HepG2 (cell line): ENCODE data around the gene TMEM209. TPM values are rescaled to one million over a fixed set of nuclear protein-coding genes. Genes with fewer than 3 reads are reported as not detected.

Experiments
- ATAC-seq: fragments of 200-7000 bp; cut with Tn5 transposase; 3 replicates; pipeline ENCODE4 v1.9.1; 2020; ENCODE audit warnings: mild to moderate bottlenecking, moderate library complexity
- BruUV-seq: library from RNA; stranded (reverse); fragments of 400-500 nt; replicated peaks from 2 replicates; lab custom pipeline; 2021; lab: Mats Ljungman, UMichigan
- CTCF ChIA-PET: fragments of 300-600 bp; formaldehyde crosslinking; extraction: SDS; loops from one replicate; lab custom pipeline; 2021; ENCODE audit warnings: low total read pairs, inconsistent platforms, low intra/inter-chr PET ratio; lab: Yijun Ruan, JAX
- POLR2A ChIA-PET: fragments of 350-600 bp; sonication (Branson Sonifier 250); formaldehyde crosslinking; loops from one replicate; lab custom pipeline; 2020; ENCODE audit warnings: antibody characterized with exemption, inconsistent platforms; lab: Yijun Ruan, JAX
- DNase-seq: peaks from one replicate; pipeline ENCODE4 v3.0.0-alpha.2; 2015; ENCODE audit warnings: low spot score
- FAIRE-seq: peaks from 3 replicates; lab custom pipeline; 2011; peaks lifted over from hg19 to GRCh38; lab: Jason Lieb, UNC
- H2AFZ ChIP-seq: one replicate; pipeline ENCODE4 v1.6.1; 2011; ENCODE audit warnings: low read length, inconsistent platforms
- H3K27ac ChIP-seq: fragments of 300-600 bp; 3 replicates; pipeline ENCODE4 v1.8.0; 2011; ENCODE audit warnings: mixed run types, mild to moderate bottlenecking, mixed read lengths, low read length, inconsistent platforms; ENCODE audit not compliant: insufficient read depth; ENCODE audit errors: extremely low read length
- H3K27me3 ChIP-seq, 2 experiments: fragments of 200-600 bp in 1 of 2; 2 replicates in 1 of 2; 3 replicates in 1 of 2; pipeline versions ENCODE4 v1.6.0 to v1.8.0; 2011; ENCODE audit warnings: low read length in 2 of 2, mild to moderate bottlenecking in 2 of 2, moderate library complexity in 2 of 2, inconsistent platforms in 1 of 2; ENCODE audit not compliant: insufficient read depth in 2 of 2, control insufficient read depth in 1 of 2
- H3K36me3 ChIP-seq, 2 experiments: fragments of 200-600 bp in 1 of 2; replicated peaks in 1 of 2; 2 replicates in 1 of 2; 3 replicates in 1 of 2; pipeline versions ENCODE4 v1.5.1 to v1.8.0; 2011; ENCODE audit warnings: low read length in 2 of 2, inconsistent platforms in 1 of 2; ENCODE audit not compliant: insufficient read depth in 2 of 2, control insufficient read depth in 1 of 2
- H3K4me1 ChIP-seq: 2 replicates; pipeline ENCODE4 v1.5.1; 2012; ENCODE audit warnings: low read length, inconsistent platforms; ENCODE audit not compliant: insufficient read depth
- H3K4me2 ChIP-seq: 2 replicates; pipeline ENCODE4 v1.6.0; 2011; ENCODE audit warnings: low read depth, low read length, inconsistent platforms
- H3K4me3 ChIP-seq, 3 experiments: fragments of 200-600 bp in 1 of 3; sonication (generic), shearing (Covaris generic) in 1 of 3; replicated peaks in 1 of 3; 2 replicates each; pipeline ENCODE4 v1.5.1; 2011 to 2016; ENCODE audit warnings: low read length in 3 of 3, inconsistent platforms in 2 of 3, low read depth in 2 of 3, mild to moderate bottlenecking in 2 of 3, control low read depth in 1 of 3, mixed read lengths in 1 of 3; ENCODE audit not compliant: insufficient read depth in 1 of 3
- H3K79me2 ChIP-seq: one replicate; pipeline ENCODE4 v1.6.1; 2011; ENCODE audit warnings: low read length, inconsistent platforms; ENCODE audit not compliant: insufficient read depth
- H3K9ac ChIP-seq: 2 replicates; pipeline ENCODE4 v1.6.0; 2011; ENCODE audit warnings: mild to moderate bottlenecking, low read depth, low read length, inconsistent platforms; ENCODE audit not compliant: insufficient read depth
- H3K9me3 ChIP-seq: 2 replicates; pipeline ENCODE4 v1.5.1; 2012; ENCODE audit warnings: mild to moderate bottlenecking, low read length
- H4K20me1 ChIP-seq: 2 replicates; pipeline ENCODE4 v1.6.0; 2011; ENCODE audit warnings: inconsistent platforms, mild to moderate bottlenecking, low read length, moderate library complexity; ENCODE audit not compliant: insufficient read depth
- ATF7-NPFF ChIP-seq: sonication (generic); formaldehyde crosslinking; IDR thresholded peaks from 2 replicates; pipeline ENCODE4 v1.8.1; 2023; ENCODE audit warnings: mild to moderate bottlenecking, low read depth, missing genetic modification reagents, moderate library complexity
- HOXA5 ChIP-seq: sonication (generic); formaldehyde crosslinking; IDR thresholded peaks from 2 replicates; pipeline ENCODE4 v1.4.0; 2020; ENCODE audit warnings: missing genetic modification reagents
- MEF2D ChIP-seq: sonication (generic); formaldehyde crosslinking; IDR thresholded peaks from 2 replicates; pipeline ENCODE4 v1.5.1; 2020; ENCODE audit warnings: mild to moderate bottlenecking, missing genetic modification reagents
- PHF21A ChIP-seq: sonication (generic); formaldehyde crosslinking; IDR thresholded peaks from 2 replicates; pipeline ENCODE4 v1.5.0; 2020; ENCODE audit warnings: mild to moderate bottlenecking, missing genetic modification reagents
- POGZ ChIP-seq: sonication (generic); formaldehyde crosslinking; IDR thresholded peaks from 2 replicates; pipeline ENCODE4 v1.4.0; 2020; ENCODE audit warnings: mild to moderate bottlenecking, missing genetic modification reagents
- RCOR2 ChIP-seq: IDR thresholded peaks from 2 replicates; pipeline ENCODE4 v1.6.1; 2016; ENCODE audit warnings: missing biosample characterization, missing genetic modification reagents
- TARDBP ChIP-seq: sonication (generic); formaldehyde crosslinking; IDR thresholded peaks from 2 replicates; pipeline ENCODE4 v1.8.0; 2022; ENCODE audit warnings: mild to moderate bottlenecking, missing genetic modification reagents
- U2AF1 ChIP-seq: fragments of 200-400 bp; formaldehyde crosslinking; optimal IDR thresholded peaks from 2 replicates; pipeline ENCODE3; 2017; ENCODE audit warnings: mild to moderate bottlenecking, low read depth, low read length
- WIZ ChIP-seq: sonication (generic); formaldehyde crosslinking; IDR thresholded peaks from 2 replicates; pipeline ENCODE4 v1.5.1; 2020; ENCODE audit warnings: mild to moderate bottlenecking, missing genetic modification reagents
- ZFP1 ChIP-seq: IDR thresholded peaks from 2 replicates; pipeline ENCODE4 v1.6.1; 2016
- ZNF441 ChIP-seq: sonication (generic); formaldehyde crosslinking; IDR thresholded peaks from 2 replicates; pipeline ENCODE4 v1.7.0; 2021; ENCODE audit warnings: missing genetic modification reagents, borderline replicate concordance
- WGBS: methylation state at CpG from one replicate; pipeline ENCODE4 v1.1.6; 2017; ENCODE audit warnings: low lambda C conversion rate; 5-methylcytosine and 5-hydroxymethylcytosine counted together
- in situ Hi-C: cut with HindIII; loops from 2 replicates; pipeline ENCODE4 v1.10.0; 2017; ENCODE audit warnings: low pct_unique_long_range_greater_than_20kb; ENCODE audit not compliant: extremely low pct_ligation_motif_present
- intact Hi-C: fragments of 100-400 bp; cut with micrococcal nuclease; formaldehyde crosslinking; loops from one replicate; pipeline ENCODE4 v1.10.0; 2022; ENCODE audit not compliant: unreplicated experiment
- polyA plus RNA-seq, 8 experiments: library from polyadenylated mRNA; depleted of rRNA in 3 of 8; stranded (reverse) in 7 of 8; unstranded in 1 of 8; fragments of >200 nt; fragmentation: Illumina TruSeq in 4 of 8; extraction: Trizol in 4 of 8; gene quantifications; 2 replicates each; pipeline versions ENCODE4 v1.2.1 to v1.2.3, GENCODE V29; 2011 to 2016; ENCODE audit warnings: low read depth in 4 of 8, missing spikeins in 1 of 8, mixed read lengths in 1 of 8; ENCODE audit not compliant: insufficient read depth in 1 of 8
- total RNA-seq, 5 experiments: library from RNA; depleted of rRNA; stranded (reverse); fragments of >200 nt; fragmentation: Illumina TruSeq; extraction: Trizol; gene quantifications; 2 replicates each; pipeline ENCODE4 v1.2.3, GENCODE V29; 2016; ENCODE audit warnings: low read depth in 1 of 5

TMEM209 gene
- total and polyA plus RNA-seq, 2 of the 13 experiments (the other 11 are each of a cell fraction or from before 2014, with no cell fraction given): 14.5 to 15.6 TPM

DNA sequence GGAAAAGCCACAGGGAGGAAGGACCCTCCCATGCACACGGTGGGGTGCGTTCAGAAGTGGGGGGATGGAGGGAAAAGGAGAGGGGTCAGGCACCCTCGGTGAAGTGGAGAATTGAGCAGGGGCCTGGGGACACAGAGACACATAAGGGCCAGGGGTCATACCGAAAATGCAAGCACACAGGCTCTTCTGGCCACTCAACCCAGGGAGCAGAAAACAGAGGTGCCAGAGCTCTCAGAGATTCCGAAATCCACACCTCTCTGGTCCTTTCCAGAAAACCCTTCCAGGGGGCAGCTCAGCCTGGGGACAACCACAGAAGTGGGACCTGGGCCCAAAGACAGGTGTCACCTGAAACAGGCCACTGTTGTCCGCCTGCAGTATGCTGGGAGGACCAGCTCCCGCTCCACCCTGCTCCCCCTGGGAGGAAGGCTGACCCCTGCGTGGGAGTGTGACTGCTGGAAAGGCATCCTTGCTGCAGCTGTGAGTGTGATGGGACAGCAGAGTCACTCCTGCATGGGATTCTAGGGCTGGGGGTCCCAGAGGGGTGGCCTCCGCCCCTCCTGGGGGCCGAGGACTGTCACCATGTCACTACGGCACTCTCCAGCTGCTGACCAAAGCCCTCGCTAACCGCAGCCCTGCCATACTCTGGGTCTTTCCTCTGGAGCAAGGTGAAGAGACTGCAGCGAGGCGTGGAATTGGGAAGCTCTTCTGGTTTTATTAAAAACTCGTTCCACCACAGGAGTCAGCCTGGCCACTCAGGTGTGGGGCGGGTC lies 63.1 kb downstream of the TMEM209 start:
- H2AFZ ChIP-seq: no peak overlapping the region
- intact Hi-C loops: no loop called here
- no peaks in the 10 kb centered on the region for H3K27me3 ChIP-seq
- no peak overlapping the region for H3K4me2 ChIP-seq
- no TSS peak for BruUV-seq
- no peak overlapping the region for H3K9ac ChIP-seq
- 92% methylated on average over 11 of the region's 17 CpGs for WGBS
- H3K36me3 ChIP-seq: peaks cover 0 to 3% of the 10 kb centered on the region in 2 experiments; a peak in 1 of 5 replicates
- H3K79me2 ChIP-seq: no peaks in the 10 kb centered on the region
- no peak for FAIRE-seq
- TF ChIP-seq MEF2D (CRISPR knock-in tag): no peak
- TF ChIP-seq WIZ (CRISPR knock-in tag): no peak
- TF ChIP-seq PHF21A (CRISPR knock-in tag): no peak
- TF ChIP-seq POGZ (CRISPR knock-in tag): no peak
- TF ChIP-seq RCOR2 (CRISPR knock-in tag): no peak
- no peak for TF ChIP-seq ZFP1 (CRISPR knock-in tag)
- no peak for TF ChIP-seq TARDBP (CRISPR knock-in tag)
- no peak for TF ChIP-seq U2AF1
- no peak for TF ChIP-seq HOXA5
- TF ChIP-seq ZNF441 (CRISPR knock-in tag): no peak
- no peak for TF ChIP-seq ATF7-NPFF (CRISPR knock-in tag)
- no peaks in the 10 kb centered on the region for H4K20me1 ChIP-seq
- peaks cover 38% of the 10 kb centered on the region for H3K4me1 ChIP-seq
- POLR2A ChIA-PET: no interaction called here
- in situ Hi-C loops: no loop called here
- DNase-seq: no peak
- H3K9me3 ChIP-seq: no peaks in the 10 kb centered on the region
- no peak overlapping the region for H3K27ac ChIP-seq
- no peak overlapping the region for H3K4me3 ChIP-seq
- ATAC-seq: no peak
- CTCF ChIA-PET: no interaction called here
